Osteoblast (primary cell): ENCODE results near the gene CSMD2. TPM values are rescaled to one million over a fixed set of nuclear protein-coding genes. Genes with fewer than 3 reads are reported as not detected.

ENCODE experiments used
- DNase-seq: peaks from one replicate; pipeline ENCODE4 v3.0.0; 2011; ENCODE audit warnings: low spot score, mixed read lengths; ENCODE audit not compliant: insufficient read length; ENCODE audit errors: missing footprints
- H2AFZ ChIP-seq: 2 replicates; pipeline ENCODE4 v1.6.0; 2011; ENCODE audit warnings: mild to moderate bottlenecking, low read length
- H3K27ac ChIP-seq: 2 replicates; pipeline ENCODE4 v1.5.1; 2011; ENCODE audit warnings: mild to moderate bottlenecking, low read depth, low read length, moderate library complexity
- H3K27me3 ChIP-seq: 2 replicates; pipeline ENCODE4 v1.6.0; 2012; ENCODE audit warnings: mild to moderate bottlenecking, control low read depth, inconsistent platforms, low read length, moderate library complexity; ENCODE audit not compliant: insufficient read depth
- H3K36me3 ChIP-seq: 2 replicates; pipeline ENCODE4 v1.5.1; 2011; ENCODE audit warnings: mild to moderate bottlenecking, low read length, control low read depth, moderate library complexity; ENCODE audit not compliant: insufficient read depth
- H3K4me1 ChIP-seq: 2 replicates; pipeline ENCODE4 v1.5.1; 2011; ENCODE audit warnings: mild to moderate bottlenecking, low read length, control low read depth, moderate library complexity; ENCODE audit not compliant: insufficient read depth
- H3K4me2 ChIP-seq: 2 replicates; pipeline ENCODE4 v1.6.0; 2011; ENCODE audit warnings: mild to moderate bottlenecking, low read length; ENCODE audit not compliant: insufficient read depth
- H3K4me3 ChIP-seq: fragments of 200-600 bp; sonication (generic); 3 replicates; pipeline ENCODE4 v1.5.1; 2012; ENCODE audit warnings: mild to moderate bottlenecking, low read length, inconsistent platforms; ENCODE audit not compliant: insufficient read depth
- H3K79me2 ChIP-seq: 2 replicates; pipeline ENCODE4 v1.6.0; 2012; ENCODE audit warnings: mild to moderate bottlenecking, low read length, control low read depth, inconsistent platforms; ENCODE audit not compliant: insufficient read depth
- H3K9me3 ChIP-seq: 2 replicates; pipeline ENCODE4 v1.5.1; 2011; ENCODE audit warnings: low read depth, low read length, control low read depth
- H4K20me1 ChIP-seq: 2 replicates; pipeline ENCODE4 v1.6.0; 2012; ENCODE audit warnings: mild to moderate bottlenecking, low read length, control low read depth; ENCODE audit not compliant: insufficient read depth
- total RNA-seq: library from RNA; depleted of rRNA; stranded (reverse); fragments of >200 nt; gene quantifications from 2 replicates; pipeline ENCODE4 v1.2.3, GENCODE V29; 2012
- TF ChIP-seq, protein P1 (sequence below): IDR thresholded peaks from 2 replicates; pipeline ENCODE4 v1.5.1; 2011; ENCODE audit warnings: mild to moderate bottlenecking, low read depth, low read length, moderate library complexity; ENCODE audit errors: extremely low read depth

CSMD2 gene
- total RNA-seq, 1 donor = 0.36 TPM

DNA sequence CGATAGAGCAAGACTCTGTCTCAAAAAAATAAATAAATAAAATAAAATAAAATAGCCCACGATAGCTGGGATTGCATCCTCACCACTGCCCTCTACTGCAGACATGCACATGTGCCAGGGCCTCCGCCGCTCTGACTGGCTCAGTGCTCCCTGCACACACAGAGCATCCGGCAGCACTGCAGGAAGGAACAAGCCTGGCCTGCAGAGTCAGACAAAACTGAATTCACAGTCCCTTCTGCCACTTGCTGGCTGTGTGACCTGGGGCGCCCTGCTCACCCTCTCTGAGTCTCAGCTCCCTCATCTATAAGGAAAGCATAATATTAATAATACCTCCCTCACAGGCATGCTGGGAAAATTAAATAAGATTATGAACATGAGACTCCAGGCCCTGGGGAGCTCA, 35.4 kb downstream of the CSMD2 start:
- no peaks in the 10 kb centered on the region for H3K4me1 ChIP-seq
- TF ChIP-seq, protein P1, sequence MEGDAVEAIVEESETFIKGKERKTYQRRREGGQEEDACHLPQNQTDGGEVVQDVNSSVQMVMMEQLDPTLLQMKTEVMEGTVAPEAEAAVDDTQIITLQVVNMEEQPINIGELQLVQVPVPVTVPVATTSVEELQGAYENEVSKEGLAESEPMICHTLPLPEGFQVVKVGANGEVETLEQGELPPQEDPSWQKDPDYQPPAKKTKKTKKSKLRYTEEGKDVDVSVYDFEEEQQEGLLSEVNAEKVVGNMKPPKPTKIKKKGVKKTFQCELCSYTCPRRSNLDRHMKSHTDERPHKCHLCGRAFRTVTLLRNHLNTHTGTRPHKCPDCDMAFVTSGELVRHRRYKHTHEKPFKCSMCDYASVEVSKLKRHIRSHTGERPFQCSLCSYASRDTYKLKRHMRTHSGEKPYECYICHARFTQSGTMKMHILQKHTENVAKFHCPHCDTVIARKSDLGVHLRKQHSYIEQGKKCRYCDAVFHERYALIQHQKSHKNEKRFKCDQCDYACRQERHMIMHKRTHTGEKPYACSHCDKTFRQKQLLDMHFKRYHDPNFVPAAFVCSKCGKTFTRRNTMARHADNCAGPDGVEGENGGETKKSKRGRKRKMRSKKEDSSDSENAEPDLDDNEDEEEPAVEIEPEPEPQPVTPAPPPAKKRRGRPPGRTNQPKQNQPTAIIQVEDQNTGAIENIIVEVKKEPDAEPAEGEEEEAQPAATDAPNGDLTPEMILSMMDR = no peak
- no peak overlapping the region for H3K27ac ChIP-seq
- H4K20me1 ChIP-seq = no peaks in the 10 kb centered on the region
- H3K4me3 ChIP-seq = no peak overlapping the region
- no peaks in the 10 kb centered on the region for H3K27me3 ChIP-seq
- no peak for DNase-seq
- no peaks in the 10 kb centered on the region for H3K9me3 ChIP-seq
- no peaks in the 10 kb centered on the region for H3K36me3 ChIP-seq
- H3K79me2 ChIP-seq = no peaks in the 10 kb centered on the region
- no peak overlapping the region for H2AFZ ChIP-seq
- no peak overlapping the region for H3K4me2 ChIP-seq

DNA sequence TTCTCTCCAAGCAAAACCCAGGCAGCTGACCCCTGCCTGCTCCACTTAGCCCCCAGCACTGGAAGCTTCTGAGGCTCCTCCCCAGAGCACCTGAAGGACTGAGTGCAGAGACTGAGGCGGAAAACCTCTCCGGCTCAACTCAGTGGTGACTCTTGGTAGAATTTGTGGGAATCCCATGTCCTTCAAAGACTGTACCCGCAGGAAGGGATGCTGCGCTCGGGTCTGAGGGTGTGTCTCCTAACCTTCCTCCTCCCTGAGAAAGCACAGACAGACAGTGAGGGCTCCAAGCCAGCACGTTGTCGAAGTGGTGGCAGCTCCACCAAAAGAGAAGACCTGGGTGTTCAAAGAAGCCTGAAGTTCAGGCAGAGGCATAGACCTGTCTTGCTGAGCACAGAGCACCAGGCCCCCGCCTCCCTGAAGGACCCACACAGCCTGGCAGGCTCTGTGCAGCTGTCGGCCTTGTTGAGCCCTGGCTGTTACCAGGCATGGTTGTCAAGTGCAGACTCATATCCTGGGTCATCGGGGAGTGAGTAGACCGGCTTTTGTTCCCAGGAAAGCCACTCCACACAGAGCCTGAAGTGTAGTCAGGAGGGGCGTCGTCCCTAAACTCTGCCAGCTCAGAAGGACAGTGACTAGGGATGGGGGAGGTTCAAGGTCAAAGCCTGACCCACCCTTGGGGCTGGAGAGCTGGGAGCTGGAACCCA, 36.7 kb downstream of the CSMD2 start:
- no peak overlapping the region for H2AFZ ChIP-seq
- H3K27me3 ChIP-seq = no peaks in the 10 kb centered on the region
- no peaks in the 10 kb centered on the region for H3K9me3 ChIP-seq
- DNase-seq = peak; percentile 64
- TF ChIP-seq, protein P1 = no peak
- no peak overlapping the region for H3K4me2 ChIP-seq
- H4K20me1 ChIP-seq = no peaks in the 10 kb centered on the region
- H3K79me2 ChIP-seq = no peaks in the 10 kb centered on the region
- no peak overlapping the region for H3K27ac ChIP-seq
- no peaks in the 10 kb centered on the region for H3K36me3 ChIP-seq
- H3K4me1 ChIP-seq = no peaks in the 10 kb centered on the region
- no peak overlapping the region for H3K4me3 ChIP-seq

DNA sequence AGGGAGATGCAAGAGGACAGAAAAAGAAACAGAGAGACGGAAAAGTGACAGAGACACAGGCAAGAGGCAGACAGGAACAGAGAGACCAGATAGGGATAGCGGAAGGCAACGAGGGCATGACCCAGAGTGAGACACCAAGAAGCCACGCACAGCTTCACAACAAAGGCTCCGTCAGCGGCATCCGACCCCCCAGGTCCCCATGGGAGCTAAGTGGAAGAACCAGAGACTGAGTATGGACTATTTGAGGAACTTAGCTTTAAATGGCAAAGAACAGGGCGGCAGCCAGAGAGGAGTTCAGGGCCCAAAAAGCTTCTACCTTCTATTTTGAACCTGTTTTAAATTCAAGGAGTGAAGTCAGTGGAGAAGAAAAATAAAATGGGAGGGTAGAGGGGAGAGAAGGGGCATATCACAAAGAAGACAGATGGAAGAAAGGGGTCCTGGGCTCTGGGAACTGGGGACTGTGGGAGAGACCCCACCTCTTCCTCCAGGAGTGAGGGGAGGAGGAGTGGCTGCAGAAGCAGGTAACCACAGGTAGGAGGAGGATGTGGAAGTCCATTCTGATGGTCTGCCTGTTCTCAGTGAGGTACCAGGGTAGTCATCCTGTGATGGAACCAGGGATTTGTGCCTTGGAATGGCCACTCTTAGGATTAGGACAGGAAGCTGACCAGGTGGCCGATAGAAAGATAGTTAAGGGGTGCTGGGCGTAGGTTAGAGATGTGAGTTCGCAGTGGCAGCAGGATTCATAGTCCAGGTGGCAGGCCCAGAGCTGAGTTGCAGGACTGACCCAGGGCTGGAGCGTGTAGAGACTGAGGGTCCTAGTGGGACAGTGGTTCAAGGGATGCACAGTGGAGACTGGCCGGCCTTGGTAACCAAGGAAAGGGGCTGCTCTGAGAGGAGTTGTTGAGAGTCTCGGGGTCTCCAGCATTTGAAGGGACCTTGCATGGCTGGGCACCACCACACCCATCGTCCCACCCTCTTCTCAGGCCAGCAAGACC, 37.7 kb downstream of the CSMD2 start:
- Histone ChIP-seq H4K20me1 (no peaks in the 10 kb centered on the region), H3K79me2 (no peaks in the 10 kb centered on the region), H3K36me3 (no peaks in the 10 kb centered on the region), H3K4me2 (no peak overlapping the region), H3K27me3 (no peaks in the 10 kb centered on the region), H2AFZ (no peak overlapping the region), H3K9me3 (no peaks in the 10 kb centered on the region), H3K4me3 (no peak overlapping the region), H3K4me1 (no peaks in the 10 kb centered on the region), H3K27ac (no peak overlapping the region)
- no peak for DNase-seq
- TF ChIP-seq, protein P1 = no peak

DNA sequence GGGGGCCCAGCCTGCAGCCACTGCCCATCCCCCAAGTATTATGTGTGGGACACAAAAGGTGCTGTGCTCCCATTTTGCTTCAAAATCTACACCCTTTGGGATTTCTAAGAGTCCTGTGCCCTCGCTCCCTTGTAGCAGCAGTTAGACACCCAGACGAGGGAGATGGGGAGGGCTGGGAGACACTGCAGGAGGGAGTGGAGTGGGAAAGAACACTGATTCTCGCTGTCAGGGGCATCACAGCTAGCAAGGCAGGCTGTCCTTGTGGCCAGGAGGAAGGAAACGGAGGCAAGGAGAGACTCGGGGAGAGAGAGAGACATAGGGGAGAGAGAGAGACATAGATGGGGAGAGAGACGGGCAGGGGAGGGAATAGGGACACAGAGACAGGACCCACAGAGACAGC, 38.5 kb downstream of the CSMD2 start:
- no peaks in the 10 kb centered on the region for H4K20me1 ChIP-seq
- H3K27ac ChIP-seq = no peak overlapping the region
- DNase-seq = no peak
- no peaks in the 10 kb centered on the region for H3K79me2 ChIP-seq
- no peak overlapping the region for H3K4me2 ChIP-seq
- no peaks in the 10 kb centered on the region for H3K36me3 ChIP-seq
- TF ChIP-seq, protein P1 = no peak
- H2AFZ ChIP-seq = no peak overlapping the region
- H3K4me3 ChIP-seq = no peak overlapping the region
- H3K27me3 ChIP-seq = no peaks in the 10 kb centered on the region
- no peaks in the 10 kb centered on the region for H3K4me1 ChIP-seq
- H3K9me3 ChIP-seq = no peaks in the 10 kb centered on the region
